ENCODE data around the gene NEK4.

DNA sequence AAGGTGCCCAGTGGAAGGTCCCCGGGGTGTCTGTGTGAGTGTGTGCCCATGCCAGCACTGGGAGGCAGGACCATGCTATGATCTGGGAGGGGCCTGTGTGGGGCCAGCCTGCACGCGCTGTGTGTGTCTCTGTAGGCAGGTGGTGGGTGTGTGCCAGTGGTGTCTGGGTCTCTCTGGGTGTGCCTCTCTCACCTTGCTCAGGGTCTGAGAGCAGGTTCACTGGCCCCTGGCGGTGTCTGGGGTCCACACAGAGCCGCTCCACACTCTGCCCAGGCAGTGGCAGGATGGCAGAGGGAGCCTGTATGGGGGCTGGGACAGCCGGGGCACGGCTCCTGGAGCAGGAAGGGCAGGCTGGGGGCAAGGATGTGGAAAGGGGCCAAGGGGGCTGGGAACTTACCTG is 47.1 kb upstream of the NEK4 start:
- TF ChIP-seq BACH1 (IDR thresholded peaks at IDR 0.05; ENCODE audit: borderline replicate concordance) (no peak), RB1 (IDR thresholded peaks at IDR 0.05; ENCODE audit: borderline replicate concordance) (no peak), FOS (IDR thresholded peaks at IDR 0.05; ENCODE audit: borderline replicate concordance, extremely low read depth, insufficient read length) (no peak), NFYB (IDR thresholded peaks at IDR 0.05; ENCODE audit: insufficient read depth, low read depth, low read length) (no peak)
- TF ChIP-seq, protein P1, sequence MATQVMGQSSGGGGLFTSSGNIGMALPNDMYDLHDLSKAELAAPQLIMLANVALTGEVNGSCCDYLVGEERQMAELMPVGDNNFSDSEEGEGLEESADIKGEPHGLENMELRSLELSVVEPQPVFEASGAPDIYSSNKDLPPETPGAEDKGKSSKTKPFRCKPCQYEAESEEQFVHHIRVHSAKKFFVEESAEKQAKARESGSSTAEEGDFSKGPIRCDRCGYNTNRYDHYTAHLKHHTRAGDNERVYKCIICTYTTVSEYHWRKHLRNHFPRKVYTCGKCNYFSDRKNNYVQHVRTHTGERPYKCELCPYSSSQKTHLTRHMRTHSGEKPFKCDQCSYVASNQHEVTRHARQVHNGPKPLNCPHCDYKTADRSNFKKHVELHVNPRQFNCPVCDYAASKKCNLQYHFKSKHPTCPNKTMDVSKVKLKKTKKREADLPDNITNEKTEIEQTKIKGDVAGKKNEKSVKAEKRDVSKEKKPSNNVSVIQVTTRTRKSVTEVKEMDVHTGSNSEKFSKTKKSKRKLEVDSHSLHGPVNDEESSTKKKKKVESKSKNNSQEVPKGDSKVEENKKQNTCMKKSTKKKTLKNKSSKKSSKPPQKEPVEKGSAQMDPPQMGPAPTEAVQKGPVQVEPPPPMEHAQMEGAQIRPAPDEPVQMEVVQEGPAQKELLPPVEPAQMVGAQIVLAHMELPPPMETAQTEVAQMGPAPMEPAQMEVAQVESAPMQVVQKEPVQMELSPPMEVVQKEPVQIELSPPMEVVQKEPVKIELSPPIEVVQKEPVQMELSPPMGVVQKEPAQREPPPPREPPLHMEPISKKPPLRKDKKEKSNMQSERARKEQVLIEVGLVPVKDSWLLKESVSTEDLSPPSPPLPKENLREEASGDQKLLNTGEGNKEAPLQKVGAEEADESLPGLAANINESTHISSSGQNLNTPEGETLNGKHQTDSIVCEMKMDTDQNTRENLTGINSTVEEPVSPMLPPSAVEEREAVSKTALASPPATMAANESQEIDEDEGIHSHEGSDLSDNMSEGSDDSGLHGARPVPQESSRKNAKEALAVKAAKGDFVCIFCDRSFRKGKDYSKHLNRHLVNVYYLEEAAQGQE (IDR thresholded peaks at IDR 0.05; ENCODE audit: low read depth, low read length), result no peak
- TF ChIP-seq, protein P2, sequence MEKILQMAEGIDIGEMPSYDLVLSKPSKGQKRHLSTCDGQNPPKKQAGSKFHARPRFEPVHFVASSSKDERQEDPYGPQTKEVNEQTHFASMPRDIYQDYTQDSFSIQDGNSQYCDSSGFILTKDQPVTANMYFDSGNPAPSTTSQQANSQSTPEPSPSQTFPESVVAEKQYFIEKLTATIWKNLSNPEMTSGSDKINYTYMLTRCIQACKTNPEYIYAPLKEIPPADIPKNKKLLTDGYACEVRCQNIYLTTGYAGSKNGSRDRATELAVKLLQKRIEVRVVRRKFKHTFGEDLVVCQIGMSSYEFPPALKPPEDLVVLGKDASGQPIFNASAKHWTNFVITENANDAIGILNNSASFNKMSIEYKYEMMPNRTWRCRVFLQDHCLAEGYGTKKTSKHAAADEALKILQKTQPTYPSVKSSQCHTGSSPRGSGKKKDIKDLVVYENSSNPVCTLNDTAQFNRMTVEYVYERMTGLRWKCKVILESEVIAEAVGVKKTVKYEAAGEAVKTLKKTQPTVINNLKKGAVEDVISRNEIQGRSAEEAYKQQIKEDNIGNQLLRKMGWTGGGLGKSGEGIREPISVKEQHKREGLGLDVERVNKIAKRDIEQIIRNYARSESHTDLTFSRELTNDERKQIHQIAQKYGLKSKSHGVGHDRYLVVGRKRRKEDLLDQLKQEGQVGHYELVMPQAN (conservative IDR thresholded peaks at IDR 0.05), result no peak

Measured in GM12878 (cell line).